Sigmoid colon (tissue), 7 donors: ENCODE measurements around the gene NEURL1B. TPM values are rescaled to one million over a fixed set of nuclear protein-coding genes. Genes with fewer than 3 reads are reported as not detected.
A peak's percentile ranks its signal among the peaks of the same experiment; 100 is the strongest.

Experiments
- DNase-seq: peaks from one replicate; pipeline ENCODE4 v3.0.0-alpha.2; 2019
- H3K27ac ChIP-seq, 4 donors: fragments of 200-600 bp; sonication (generic); one replicate each; pipeline ENCODE4 v1.5.1; 2016 to 2019; ENCODE audit warnings: mild to moderate bottlenecking in 1 of 4
- H3K27me3 ChIP-seq, 3 donors: fragments of 200-600 bp; sonication (generic); one replicate each; pipeline ENCODE4 v1.5.1; 2019; ENCODE audit warnings: mild to moderate bottlenecking in 1 of 3
- H3K36me3 ChIP-seq, 4 donors: fragments of 200-600 bp; sonication (generic); one replicate each; pipeline ENCODE4 v1.5.1; 2016 to 2019
- H3K4me1 ChIP-seq, 4 donors: fragments of 200-600 bp; sonication (generic); one replicate each; pipeline ENCODE4 v1.5.1; 2017 to 2019
- H3K4me3 ChIP-seq, 4 donors: fragments of 200-600 bp; sonication (generic); one replicate each; pipeline ENCODE4 v1.5.1; 2017 to 2019; ENCODE audit warnings: mild to moderate bottlenecking in 2 of 4, moderate library complexity in 1 of 4
- H3K9me3 ChIP-seq, 4 donors: fragments of 200-600 bp in 3 of 4; sonication (generic) in 3 of 4; one replicate each; pipeline versions ENCODE4 v1.5.1 to v1.6.1; 2013 to 2019
- EP300 ChIP-seq, 4 donors: sonication (generic); formaldehyde crosslinking; IDR thresholded peaks; one replicate each; pipeline ENCODE4 v1.6.1; 2017; ENCODE audit warnings: antibody characterized with exemption in 4 of 4
- POLR2A ChIP-seq, 2 donors: fragments of 450-650 bp; IDR thresholded peaks; one replicate each; pipeline ENCODE4 v1.6.1; 2016; ENCODE audit warnings: antibody characterized with exemption in 2 of 2, mild to moderate bottlenecking in 2 of 2, moderate library complexity in 2 of 2
- POLR2AphosphoS5 ChIP-seq, 4 donors: sonication (generic); formaldehyde crosslinking; IDR thresholded peaks; one replicate each; pipeline ENCODE4 v1.6.1; 2017; ENCODE audit warnings: antibody characterized with exemption in 4 of 4
- WGBS, 2 donors: extraction: QIAGEN DNeasy Blood & Tissue Kit; methylation state at CpG; one replicate each; pipeline ENCODE4 v1.1.7; 2013; 5-methylcytosine and 5-hydroxymethylcytosine counted together
- intact Hi-C: fragments of 100-400 bp; cut with DNase I; formaldehyde crosslinking; loops from one replicate; pipeline ENCODE4 v1.15.1; 2023
- polyA plus RNA-seq, 3 donors: library from polyadenylated mRNA; stranded (reverse); fragments of 200-250 nt; gene quantifications; one replicate each; pipeline ENCODE4 v1.2.3, GENCODE V29; 2013
- total RNA-seq, 4 donors: library from RNA; depleted of rRNA; stranded (reverse); fragments of >200 nt; gene quantifications; one replicate each; pipeline ENCODE4 v1.1.0, GENCODE V29; 2016
- TF ChIP-seq, protein P1 (sequence below), 4 experiments: fragments of 450-650 bp in 3 of 4; fragments of 200-600 bp in 1 of 4; IDR thresholded peaks; one replicate each; pipeline ENCODE4 v1.5.1; 2016 to 2019; ENCODE audit warnings: antibody characterized with exemption in 4 of 4, mild to moderate bottlenecking in 3 of 4, moderate library complexity in 2 of 4
- donor health status: healthy with polysubstance abuse.
- donor health status: Bipolar disorder and iron deficiency.
- donor health status: healthy.

NEURL1B gene, protein sequence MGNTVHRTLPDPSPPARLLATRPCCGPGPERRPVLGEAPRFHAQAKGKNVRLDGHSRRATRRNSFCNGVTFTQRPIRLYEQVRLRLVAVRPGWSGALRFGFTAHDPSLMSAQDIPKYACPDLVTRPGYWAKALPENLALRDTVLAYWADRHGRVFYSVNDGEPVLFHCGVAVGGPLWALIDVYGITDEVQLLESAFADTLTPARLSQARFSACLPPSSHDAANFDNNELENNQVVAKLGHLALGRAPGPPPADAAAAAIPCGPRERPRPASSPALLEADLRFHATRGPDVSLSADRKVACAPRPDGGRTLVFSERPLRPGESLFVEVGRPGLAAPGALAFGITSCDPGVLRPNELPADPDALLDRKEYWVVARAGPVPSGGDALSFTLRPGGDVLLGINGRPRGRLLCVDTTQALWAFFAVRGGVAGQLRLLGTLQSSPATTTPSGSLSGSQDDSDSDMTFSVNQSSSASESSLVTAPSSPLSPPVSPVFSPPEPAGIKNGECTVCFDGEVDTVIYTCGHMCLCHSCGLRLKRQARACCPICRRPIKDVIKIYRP
- 10 to 100 TPM; 32.9 to 53.2 (median 45.6) TPM for total RNA-seq
- polyA plus RNA-seq, result 10 to 100 TPM; 12.6 to 29.6 (median 26.6) TPM

DNA sequence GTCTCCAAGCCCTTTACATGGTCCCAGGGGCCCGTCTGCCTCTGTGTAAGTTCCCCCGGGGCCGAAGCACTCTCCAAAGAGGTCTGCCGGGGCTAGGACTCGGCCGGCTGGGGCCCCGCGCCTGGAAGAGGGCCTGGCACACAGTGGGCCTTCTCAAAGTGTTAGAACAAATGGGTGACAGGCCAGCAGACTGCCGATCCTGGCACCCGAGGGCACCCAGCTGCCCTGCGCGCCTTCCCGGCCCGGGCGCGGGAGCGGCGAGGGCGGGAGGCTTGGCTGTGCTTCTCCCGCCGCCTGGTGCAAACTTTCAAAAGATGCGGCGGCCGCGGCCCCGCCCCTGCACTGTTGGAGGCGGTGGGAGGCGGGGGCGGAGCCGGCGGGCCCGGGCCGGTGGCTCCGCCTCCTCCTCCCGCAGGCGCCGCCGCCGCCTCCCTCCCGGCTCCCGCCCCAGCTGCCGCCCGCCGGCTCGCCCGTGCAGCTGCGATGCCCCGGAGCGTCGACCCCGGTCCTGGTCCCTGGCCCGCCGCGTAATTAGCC, at the start of gene NEURL1B:
Gene NEURL1B, plus strand, starts transcription at position 442 of the 537 bp plus-strand sequence. CDS start 144 bp downstream, outside the sequence.
- Histone ChIP-seq H3K27me3 (no peaks in the 10 kb centered on the region), H3K27ac (peak within 1 kb of the TSS; percentile 94 to 99 (median 96)), H3K4me1 (peaks cover 0 to 52% (median 43%) of the 10 kb centered on the region in 4 donors), H3K36me3 (no peaks in the 10 kb centered on the region), H3K4me3 (peak within 1 kb of the TSS; percentile 79 to 99 (median 99)), H3K9me3 (no peaks in the 10 kb centered on the region)
- WGBS, 2 donors, result 0 to 1% methylated on average over 54 of the region's 54 CpGs
- intact Hi-C loops, result loop anchor here (2.0 kb wide), 1 partner anchor 162 kb away; no protein-coding TSS in a partner anchor
- TF ChIP-seq, protein P1, sequence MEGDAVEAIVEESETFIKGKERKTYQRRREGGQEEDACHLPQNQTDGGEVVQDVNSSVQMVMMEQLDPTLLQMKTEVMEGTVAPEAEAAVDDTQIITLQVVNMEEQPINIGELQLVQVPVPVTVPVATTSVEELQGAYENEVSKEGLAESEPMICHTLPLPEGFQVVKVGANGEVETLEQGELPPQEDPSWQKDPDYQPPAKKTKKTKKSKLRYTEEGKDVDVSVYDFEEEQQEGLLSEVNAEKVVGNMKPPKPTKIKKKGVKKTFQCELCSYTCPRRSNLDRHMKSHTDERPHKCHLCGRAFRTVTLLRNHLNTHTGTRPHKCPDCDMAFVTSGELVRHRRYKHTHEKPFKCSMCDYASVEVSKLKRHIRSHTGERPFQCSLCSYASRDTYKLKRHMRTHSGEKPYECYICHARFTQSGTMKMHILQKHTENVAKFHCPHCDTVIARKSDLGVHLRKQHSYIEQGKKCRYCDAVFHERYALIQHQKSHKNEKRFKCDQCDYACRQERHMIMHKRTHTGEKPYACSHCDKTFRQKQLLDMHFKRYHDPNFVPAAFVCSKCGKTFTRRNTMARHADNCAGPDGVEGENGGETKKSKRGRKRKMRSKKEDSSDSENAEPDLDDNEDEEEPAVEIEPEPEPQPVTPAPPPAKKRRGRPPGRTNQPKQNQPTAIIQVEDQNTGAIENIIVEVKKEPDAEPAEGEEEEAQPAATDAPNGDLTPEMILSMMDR (IDR thresholded peaks at IDR 0.05), result no peak
- TF ChIP-seq EP300 (IDR thresholded peaks at IDR 0.05) (no peak), POLR2AphosphoS5 (IDR thresholded peaks at IDR 0.05) (peak; percentile 41 to 88 (median 82)), POLR2A (IDR thresholded peaks at IDR 0.05) (peak in 1 of 2 donors; percentile 24)
- DNase-seq, result peak; percentile 93

DNA sequence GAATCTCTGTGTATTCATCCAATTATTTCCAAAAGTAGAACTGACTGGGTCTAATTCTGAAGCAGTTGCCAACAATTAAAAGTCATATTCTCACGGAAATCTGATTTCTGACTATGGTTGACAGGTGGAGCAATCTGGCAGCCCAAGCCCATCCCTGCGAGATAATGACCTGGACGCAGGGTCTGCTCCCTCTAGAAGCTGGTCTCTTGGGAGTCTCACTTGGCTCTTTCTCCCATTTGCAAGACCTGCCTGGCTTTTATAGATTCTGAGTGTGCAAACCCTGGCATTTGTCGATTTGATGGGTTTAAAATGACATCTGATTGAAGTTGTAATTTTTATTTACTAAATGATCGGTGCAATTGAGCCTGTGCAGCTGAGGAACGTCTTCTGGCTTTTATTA, 49.4 kb upstream of the NEURL1B start:
- Histone ChIP-seq H3K9me3 (no peaks in the 10 kb centered on the region), H3K27ac (no peak overlapping the region), H3K27me3 (no peaks in the 10 kb centered on the region), H3K36me3 (no peaks in the 10 kb centered on the region), H3K4me3 (no peak overlapping the region), H3K4me1 (no peaks in the 10 kb centered on the region)
- TF ChIP-seq, protein P1 (IDR thresholded peaks at IDR 0.05), result no peak
- no peak for TF ChIP-seq POLR2AphosphoS5 (IDR thresholded peaks at IDR 0.05)
- no peak for TF ChIP-seq EP300 (IDR thresholded peaks at IDR 0.05)
- no peak for TF ChIP-seq POLR2A (IDR thresholded peaks at IDR 0.05)
- intact Hi-C loops, result no loop called here
- no peak for DNase-seq
- WGBS, 2 donors, result 81 to 89% methylated on average over 6 of the region's 6 CpGs

DNA sequence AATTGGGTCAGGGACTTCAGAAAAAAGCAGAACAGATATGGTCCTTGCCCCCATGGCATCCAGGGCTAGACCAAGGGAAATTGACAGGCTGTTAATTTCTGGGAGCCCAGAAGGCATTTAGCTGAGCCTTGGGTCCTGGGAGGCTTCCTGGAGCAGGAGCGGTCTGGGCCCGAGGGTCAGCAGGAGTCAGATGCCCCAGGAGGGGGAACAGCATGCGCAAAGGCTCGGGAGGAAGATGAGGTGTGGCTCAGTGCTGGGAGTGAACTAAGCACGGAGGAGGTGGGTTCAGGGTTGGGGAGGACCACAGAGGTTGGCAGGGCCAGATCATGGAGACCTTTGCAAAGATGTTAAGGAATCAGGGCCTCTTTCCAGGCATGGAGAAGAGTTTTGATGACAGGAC, 48.2 kb upstream of the NEURL1B start:
- no peak for DNase-seq
- intact Hi-C loops, result no loop called here
- TF ChIP-seq, protein P1 (IDR thresholded peaks at IDR 0.05), result no peak
- TF ChIP-seq POLR2AphosphoS5 (IDR thresholded peaks at IDR 0.05), result no peak
- TF ChIP-seq POLR2A (IDR thresholded peaks at IDR 0.05), result no peak
- TF ChIP-seq EP300 (IDR thresholded peaks at IDR 0.05), result no peak
- H3K9me3 ChIP-seq, result no peaks in the 10 kb centered on the region
- H3K27ac ChIP-seq, result no peak overlapping the region
- H3K4me1 ChIP-seq, result no peaks in the 10 kb centered on the region
- no peaks in the 10 kb centered on the region for H3K27me3 ChIP-seq
- no peaks in the 10 kb centered on the region for H3K36me3 ChIP-seq
- H3K4me3 ChIP-seq, result no peak overlapping the region
- 89 to 94% methylated on average over 5 of the region's 5 CpGs for WGBS, 2 donors

DNA sequence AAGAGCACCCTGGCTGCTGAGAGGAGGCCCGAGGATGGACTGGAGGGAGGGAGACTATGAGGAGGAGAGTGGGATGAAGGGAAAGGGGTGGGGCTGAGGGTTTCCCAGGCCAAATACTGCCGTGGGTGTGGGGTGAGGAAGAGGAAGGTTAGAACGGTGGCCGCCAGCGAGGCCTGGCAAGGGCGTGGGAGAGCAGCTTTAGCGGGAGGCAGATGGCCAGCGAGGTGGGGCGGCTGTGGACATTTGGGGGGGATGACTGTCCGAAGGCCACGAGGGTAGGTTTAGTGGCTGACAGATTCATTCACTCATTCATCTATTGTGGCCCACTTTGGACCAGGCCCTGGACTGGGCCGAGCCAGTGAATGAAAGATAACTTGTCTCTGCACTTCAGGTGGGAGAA, 47.8 kb upstream of the NEURL1B start:
- Histone ChIP-seq H3K4me1 (no peaks in the 10 kb centered on the region), H3K36me3 (no peaks in the 10 kb centered on the region), H3K9me3 (no peaks in the 10 kb centered on the region), H3K27me3 (no peaks in the 10 kb centered on the region), H3K4me3 (no peak overlapping the region), H3K27ac (no peak overlapping the region)
- DNase-seq, result no peak
- 81 to 86% methylated on average over 12 of the region's 12 CpGs for whole genome bisulfite sequencing, 2 donors
- intact Hi-C loops, result no loop called here
- TF ChIP-seq, protein P1 (IDR thresholded peaks at IDR 0.05), result no peak
- no peak for TF ChIP-seq POLR2A (IDR thresholded peaks at IDR 0.05)
- no peak for TF ChIP-seq EP300 (IDR thresholded peaks at IDR 0.05)
- TF ChIP-seq POLR2AphosphoS5 (IDR thresholded peaks at IDR 0.05), result no peak
